Inflammatory macrophage treated with lipopolysaccharide for 4 hours (primary cell): ENCODE data around the gene PODN.

Experiments used
- DNase-seq: peaks from one replicate; pipeline ENCODE4 v3.0.0-alpha.2; 2020

Gene PODN

DNA sequence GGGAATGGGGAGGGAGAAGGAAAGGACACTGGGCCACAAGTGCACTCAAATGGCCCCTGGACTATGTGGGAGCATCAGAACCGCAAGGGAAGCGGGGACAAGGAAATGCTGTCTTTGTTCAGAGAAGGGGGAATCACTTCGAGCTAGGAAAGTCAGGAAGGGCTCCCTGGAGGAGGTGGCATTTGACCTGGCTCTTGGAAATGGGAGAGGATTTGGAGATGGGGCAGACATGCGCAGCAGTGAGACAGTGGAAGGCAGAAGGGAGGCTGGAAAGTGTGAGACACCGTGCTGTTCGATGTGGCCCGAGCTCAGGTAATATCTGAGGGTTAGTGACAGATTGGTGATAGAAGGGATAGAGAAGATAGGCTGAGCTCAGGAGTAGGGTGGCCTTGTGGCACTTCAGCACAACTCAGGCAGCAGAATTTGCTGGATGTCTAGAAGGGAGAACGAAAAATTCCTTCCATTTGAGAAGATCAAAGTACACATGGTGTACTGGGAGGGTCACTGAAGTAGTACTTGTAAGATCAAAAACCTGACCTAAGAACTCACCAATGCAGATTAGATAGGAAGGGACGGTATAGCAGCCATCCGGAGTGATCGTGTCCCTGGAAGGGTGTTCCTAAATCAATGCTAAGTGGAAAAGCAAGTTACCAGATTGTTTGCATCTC lies 55.1 kb downstream of the PODN start:
- DNase-seq = no peak

DNA sequence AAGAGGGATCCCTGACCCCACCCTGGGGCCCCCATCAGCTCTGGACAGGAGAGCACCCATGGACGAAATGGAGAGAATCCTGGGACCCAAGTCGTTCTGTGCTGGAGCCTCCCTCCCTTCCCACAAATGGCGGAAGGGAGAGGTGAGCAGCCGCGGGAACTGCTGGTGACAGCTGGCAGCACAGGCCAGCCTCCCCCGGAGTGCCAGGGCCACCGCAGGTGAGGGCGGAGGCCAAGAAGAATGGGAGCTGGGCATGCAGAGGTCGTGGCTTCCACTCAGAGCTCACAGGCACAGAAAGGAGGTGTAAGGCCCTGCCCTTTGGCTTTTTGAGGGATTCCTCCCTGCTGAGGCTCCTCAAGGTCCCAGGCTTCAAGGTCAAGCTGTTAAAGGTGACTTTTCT lies 55.8 kb downstream of the PODN start:
- no peak for DNase-seq

DNA sequence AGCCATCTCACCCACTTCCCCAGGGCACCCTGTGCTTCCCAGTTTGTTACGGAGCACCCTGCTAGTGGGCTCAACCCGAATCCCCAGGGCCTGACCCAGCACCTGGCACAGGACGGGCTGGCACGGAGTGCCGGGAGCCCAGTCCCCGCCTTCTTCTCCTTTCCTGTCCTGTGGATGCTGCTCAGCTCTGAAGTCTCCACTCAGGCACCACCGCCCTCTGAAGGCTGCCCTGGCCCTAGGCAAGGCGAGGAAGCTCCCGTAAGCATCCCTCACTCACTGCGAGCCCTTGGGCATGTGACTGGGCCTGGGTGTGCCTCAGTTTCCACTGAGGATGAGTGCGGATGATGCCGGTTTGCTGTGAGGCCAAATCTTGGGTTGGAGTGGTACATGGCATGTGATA lies 58.6 kb downstream of the PODN start:
- DNase-seq = no peak

GRCh38 chr1:53121319-53122172 lies 59.5 kb downstream of the PODN start:
- DNase-seq = no peak

GRCh38 chr1:53122201-53122885 lies 60.3 kb downstream of the PODN start:
- peak; percentile 83 for DNase-seq

DNA sequence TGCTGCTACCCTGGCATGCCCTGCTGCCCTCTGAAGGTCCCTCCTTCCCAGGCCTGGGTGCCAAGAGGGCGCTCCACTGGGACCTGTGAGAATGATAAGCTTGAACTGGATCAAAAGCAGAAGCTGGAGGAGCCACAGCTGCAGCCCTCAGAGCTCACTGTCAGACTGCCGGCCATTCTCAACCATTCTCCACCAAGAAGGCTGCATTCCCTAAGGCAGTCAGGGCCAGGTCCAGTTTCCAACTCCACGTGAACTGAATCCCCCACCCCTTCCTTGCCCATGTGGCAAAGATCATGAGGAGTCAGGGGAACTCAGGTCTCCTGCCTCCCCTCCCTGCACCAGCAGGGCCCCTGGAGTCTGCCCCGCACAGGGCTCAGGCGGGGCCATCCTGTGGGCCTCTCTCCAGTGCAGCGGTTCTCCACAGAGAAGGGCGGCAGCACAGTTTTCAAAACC lies 61.0 kb downstream of the PODN start:
- DNase-seq = no peak

- no peak for DNase-seq
Observed at GRCh38 chr1:53123453-53124140, 61.6 kb downstream of the PODN start.

GRCh38 chr1:53125122-53125521 lies 63.1 kb downstream of the PODN start:
- no peak for DNase-seq

DNA sequence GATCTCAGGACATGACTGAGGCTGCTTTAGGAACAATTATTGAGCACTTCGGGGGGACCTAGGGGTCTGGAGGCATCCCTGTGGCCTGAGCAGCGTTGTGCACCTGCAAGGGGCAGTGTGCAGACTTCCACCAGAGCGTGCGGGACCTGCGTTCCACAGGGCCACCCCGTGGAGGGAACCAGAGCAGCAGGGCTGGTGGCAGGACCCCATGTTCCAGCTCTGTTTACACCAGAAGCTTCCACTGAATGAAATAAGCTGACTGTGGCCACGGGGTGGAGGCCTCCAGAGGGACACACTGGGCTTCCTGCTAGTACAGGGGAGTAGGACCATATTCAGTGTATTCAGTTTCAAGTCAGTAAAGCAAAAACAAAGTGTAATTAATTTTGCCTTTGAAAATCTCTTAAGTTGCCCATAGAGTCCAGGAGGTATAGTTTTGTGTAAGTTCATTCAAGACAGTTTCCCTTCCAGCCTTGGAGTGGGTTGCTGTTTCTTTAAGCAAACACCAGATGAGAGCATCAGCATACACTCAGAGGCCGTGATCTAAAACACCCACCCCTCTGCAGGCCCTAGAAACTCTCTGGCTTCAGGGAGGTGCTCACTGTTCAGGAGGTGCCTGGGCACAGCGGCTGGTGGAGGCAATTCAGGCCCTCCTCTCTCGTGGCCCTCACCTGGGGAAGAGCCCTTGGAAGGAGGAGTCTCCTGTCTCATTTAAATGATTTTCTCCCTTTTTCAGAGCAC lies 63.8 kb downstream of the PODN start:
- no peak for DNase-seq

DNA sequence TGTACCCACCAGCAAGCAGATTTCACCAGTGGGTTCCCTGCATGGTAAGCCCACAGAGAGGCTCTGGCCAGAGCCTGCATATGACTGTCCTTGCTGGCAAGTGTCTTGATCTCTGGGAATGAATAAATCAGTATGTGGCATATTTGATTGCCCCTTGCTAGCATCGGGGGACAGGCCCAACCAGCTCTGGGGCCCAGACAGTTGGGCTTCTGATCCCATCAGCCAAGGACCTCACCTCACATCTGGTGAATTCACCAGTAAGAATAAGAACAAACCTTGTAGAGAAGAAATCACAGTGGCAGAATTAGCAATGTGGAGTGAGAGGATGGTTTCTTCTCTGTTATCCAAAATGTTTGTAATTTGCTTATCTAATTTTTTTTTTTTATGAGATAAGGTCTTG lies 64.5 kb downstream of the PODN start:
- DNase-seq = no peak

GRCh38 chr1:53127546-53127945 lies 65.5 kb downstream of the PODN start:
- DNase-seq = no peak

DNA sequence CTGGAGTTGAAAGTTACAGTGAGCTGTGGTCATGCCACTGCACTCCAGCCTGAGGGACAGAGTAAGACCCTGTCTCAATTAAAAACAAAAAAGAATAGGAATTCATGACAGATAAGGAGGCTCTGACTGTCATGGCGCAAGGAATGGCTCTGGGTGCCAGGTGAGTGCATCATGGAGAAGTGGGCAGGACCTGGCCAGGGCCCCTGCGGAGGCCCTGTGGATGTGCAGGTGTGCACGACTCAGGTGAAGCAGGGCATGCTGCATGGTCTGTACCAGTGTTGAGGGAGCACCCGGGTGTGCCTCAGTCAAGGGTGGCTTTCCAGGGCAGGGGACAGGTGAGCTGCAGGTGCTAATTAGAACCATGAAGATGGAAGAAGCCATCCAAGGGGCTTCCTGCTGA lies 66.4 kb downstream of the PODN start:
- no peak for DNase-seq

DNA sequence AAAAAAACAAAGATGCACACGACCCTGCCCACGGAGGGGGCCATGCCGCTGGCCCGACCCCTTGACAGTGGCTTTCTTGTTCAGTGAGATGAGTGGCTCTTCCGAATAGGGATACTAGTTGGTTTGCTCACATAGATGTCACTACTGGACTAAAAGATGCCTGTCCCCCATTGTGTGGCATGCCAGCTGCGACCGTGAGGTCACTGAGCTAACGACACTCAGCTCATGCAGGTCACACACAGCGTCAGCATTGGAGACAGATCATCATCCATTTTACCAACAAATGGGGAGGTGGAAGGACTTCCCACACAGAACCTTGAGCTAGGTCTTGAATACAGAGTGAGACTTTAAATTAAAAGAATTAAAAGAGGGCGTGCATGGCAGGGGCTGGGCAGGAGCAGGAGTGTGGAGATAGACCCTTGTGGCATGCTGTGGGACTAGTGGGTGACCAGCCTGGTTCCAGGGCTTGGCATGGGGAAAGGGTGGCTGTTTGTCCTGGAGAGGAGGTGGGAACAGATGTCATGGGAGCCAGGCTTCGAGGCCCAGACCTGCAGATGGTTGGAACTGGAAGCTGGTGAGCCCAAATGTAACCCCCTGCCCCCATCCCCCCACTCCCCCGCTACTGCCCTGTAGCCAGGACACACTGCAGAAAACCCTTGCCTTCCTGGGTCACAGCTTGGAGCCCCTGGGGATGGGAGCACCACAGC lies 68.0 kb downstream of the PODN start:
- no peak for DNase-seq

GRCh38 chr1:53130598-53130877 lies 68.5 kb downstream of the PODN start:
- DNase-seq = no peak

- DNase-seq = no peak
Observed at GRCh38 chr1:53130878-53131589, 69.0 kb downstream of the PODN start.

DNA sequence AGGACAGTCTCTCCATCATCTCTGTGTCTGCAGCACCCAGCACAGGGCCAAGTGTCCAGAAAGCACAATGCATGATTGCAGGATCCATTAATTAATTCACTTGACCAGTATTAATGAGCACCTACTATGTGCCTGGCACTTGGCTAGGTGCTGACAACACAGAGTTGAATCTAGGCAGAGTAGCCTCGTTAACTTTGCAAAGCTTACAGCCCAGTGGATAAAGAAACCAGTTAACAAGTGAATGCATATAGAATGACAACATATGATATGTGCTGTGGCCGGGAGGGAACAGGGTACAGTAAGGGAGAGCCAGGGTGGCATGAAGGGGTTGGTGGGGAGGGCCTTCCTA lies 69.6 kb downstream of the PODN start:
- no peak for DNase-seq

DNA sequence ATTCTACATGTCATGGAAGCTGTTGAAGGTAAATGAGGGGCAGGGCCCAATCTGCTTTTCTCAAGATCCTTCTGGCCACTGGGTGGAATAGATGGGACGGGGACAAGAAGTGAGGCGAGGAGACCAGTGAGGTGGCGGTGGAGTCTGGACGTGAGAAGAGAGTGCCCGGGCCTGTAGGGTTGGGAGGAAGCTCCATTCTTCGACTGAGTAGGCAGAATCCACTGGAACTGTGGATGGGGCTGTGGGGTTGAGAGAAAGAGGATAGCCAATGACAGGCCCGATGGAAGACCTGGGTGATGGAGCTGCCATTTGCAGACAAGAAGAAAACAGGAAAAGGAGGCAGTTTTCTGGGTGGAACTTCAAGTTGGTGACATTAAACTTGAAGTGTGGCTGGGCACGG lies 70.2 kb downstream of the PODN start:
- no peak for DNase-seq

DNA sequence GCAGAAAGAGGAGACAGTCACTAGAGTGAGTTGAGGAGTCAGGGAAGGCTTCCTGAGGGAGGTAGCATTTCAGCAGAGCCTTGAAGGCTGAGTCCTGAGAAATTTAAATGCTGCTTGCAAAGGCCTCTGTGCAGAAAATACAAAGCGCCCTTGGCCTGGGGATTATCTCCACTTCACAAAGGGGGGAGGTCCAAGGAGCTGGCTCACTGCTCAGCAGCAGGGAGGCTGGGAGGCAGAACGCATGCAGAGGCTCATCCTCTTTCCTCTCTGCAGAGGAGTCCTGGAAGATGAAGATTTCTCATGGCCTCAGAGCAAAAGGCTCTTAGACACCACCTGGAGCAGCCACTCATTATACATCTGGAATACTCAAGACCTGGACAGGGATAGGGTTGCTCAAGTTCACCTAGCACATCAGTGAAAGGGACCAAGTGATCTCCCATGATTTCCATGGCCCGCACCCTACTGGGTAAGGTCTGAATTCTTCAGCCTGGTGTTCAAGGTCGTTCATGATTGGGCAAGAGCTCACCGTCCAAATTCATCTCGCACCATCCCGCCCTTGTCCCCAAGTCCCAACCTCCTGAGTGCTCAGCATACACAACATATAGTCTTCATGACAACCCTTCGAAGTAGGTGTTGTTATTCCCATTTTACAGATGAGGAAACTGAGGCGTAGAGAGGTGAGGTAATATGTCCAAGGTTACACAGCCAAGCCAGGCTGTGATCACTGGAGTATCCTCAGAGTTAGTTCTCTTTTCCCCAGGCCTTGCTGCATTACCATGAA lies 71.4 kb downstream of the PODN start:
- no peak for DNase-seq

GRCh38 chr1:53134042-53134485 lies 72.1 kb downstream of the PODN start:
- DNase-seq = no peak
